ENCODE results near the gene JAM3.

The JAM3 gene

GRCh38 chr11:134038897-134039470 lies 29.9 kb upstream of the JAM3 start:
- no peak overlapping the region for H3K4me3 ChIP-seq (ENCODE audit: low read depth, low read length)
- DNase-seq (ENCODE audit: low read depth) = no peak
- TF ChIP-seq, protein P1, sequence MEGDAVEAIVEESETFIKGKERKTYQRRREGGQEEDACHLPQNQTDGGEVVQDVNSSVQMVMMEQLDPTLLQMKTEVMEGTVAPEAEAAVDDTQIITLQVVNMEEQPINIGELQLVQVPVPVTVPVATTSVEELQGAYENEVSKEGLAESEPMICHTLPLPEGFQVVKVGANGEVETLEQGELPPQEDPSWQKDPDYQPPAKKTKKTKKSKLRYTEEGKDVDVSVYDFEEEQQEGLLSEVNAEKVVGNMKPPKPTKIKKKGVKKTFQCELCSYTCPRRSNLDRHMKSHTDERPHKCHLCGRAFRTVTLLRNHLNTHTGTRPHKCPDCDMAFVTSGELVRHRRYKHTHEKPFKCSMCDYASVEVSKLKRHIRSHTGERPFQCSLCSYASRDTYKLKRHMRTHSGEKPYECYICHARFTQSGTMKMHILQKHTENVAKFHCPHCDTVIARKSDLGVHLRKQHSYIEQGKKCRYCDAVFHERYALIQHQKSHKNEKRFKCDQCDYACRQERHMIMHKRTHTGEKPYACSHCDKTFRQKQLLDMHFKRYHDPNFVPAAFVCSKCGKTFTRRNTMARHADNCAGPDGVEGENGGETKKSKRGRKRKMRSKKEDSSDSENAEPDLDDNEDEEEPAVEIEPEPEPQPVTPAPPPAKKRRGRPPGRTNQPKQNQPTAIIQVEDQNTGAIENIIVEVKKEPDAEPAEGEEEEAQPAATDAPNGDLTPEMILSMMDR (IDR thresholded peaks at IDR 0.05; ENCODE audit: insufficient read depth, low read depth, low read length, missing control alignments) = no peak

DNA sequence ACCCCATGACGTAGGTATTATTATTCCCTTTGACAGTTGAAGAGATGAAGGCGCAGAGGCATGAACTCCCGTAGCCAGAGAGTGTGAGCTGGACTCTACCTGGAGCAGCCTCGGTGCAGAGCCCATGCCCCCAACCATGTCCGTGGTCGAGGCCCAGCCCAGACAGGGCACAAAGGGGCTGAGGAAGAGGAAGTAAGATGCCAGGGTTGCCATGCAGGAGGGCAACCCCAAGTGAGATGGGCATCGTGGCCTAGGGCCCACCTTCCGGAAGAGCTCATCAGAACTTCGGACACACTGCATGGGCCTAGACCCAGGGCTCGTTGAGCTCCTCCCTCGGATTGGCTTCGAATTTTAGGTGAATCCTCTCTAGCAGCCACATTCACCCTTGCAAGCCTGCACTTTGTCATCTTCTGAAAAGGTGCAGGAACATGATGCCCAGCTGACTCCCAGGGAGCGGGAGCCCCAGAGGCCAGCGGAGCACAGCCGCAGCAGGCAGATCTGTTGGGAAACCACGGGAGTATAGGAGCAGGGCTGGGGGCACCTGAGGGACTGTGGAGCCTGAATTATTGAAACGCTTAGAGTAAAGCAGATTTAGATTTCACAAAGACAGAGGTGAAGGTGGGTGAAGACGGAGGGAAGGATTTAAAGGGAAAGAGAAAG lies 29.0 kb upstream of the JAM3 start:
- no peak for DNase-seq (ENCODE audit: low read depth)
- TF ChIP-seq, protein P1 (IDR thresholded peaks at IDR 0.05; ENCODE audit: insufficient read depth, low read depth, low read length, missing control alignments) = no peak
- no peak overlapping the region for H3K4me3 ChIP-seq (ENCODE audit: low read depth, low read length)

GRCh38 chr11:134040386-134041302 lies 28.2 kb upstream of the JAM3 start:
- no peak for DNase-seq (ENCODE audit: low read depth)
- H3K4me3 ChIP-seq (ENCODE audit: low read depth, low read length) = no peak overlapping the region
- TF ChIP-seq, protein P1 (IDR thresholded peaks at IDR 0.05; ENCODE audit: insufficient read depth, low read depth, low read length, missing control alignments) = no peak

GRCh38 chr11:134041349-134041748 lies 27.5 kb upstream of the JAM3 start:
- no peak for DNase-seq (ENCODE audit: low read depth)
- H3K4me3 ChIP-seq (ENCODE audit: low read depth, low read length) = no peak overlapping the region
- TF ChIP-seq, protein P1 (IDR thresholded peaks at IDR 0.05; ENCODE audit: insufficient read depth, low read depth, low read length, missing control alignments) = no peak

DNA sequence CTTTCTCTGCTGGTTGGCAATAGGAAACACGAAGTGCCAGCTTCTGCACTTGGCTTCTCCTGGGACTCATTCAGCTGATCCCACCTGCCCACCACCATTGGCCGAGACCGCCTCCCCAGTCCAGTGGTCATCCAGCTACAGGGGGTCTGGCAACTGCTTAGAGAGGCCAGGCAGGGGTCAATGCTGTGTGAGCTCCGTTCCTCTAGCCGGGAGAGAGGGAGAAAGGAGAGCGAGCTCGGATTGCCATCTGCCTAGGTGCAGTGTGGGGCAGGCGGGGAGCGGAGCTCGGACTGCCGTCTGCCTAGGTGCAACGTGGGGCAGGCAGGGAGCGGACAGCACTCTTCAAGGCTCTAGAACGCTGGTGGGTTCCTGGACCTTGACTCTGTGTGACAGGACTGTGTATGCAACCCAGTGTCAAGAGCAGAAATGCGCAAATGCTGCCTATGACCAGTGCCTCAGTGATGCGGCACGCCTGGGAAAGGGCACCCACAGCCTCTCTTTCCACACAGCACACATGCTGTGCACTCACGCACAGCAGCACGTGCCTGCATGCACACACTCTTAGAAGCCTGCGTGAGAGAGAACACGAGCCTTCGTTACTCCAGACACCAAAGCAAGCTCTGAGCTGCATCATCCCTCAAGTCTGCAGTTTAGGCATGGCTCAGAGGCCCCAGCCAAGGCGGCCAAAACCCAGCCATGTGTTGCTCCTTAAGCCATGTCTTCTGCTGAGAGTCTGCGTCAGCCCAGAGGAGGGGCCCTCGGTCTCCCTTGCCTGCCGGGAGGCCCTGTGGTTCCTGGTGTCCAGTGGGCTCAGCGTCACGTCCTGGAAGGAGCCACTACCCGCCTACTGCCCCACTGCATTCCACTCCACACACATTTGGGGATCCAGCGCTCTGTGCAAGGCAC lies 26.8 kb upstream of the JAM3 start:
- no peak for DNase-seq (ENCODE audit: low read depth)
- TF ChIP-seq, protein P1 (IDR thresholded peaks at IDR 0.05; ENCODE audit: insufficient read depth, low read depth, low read length, missing control alignments) = no peak

DNA sequence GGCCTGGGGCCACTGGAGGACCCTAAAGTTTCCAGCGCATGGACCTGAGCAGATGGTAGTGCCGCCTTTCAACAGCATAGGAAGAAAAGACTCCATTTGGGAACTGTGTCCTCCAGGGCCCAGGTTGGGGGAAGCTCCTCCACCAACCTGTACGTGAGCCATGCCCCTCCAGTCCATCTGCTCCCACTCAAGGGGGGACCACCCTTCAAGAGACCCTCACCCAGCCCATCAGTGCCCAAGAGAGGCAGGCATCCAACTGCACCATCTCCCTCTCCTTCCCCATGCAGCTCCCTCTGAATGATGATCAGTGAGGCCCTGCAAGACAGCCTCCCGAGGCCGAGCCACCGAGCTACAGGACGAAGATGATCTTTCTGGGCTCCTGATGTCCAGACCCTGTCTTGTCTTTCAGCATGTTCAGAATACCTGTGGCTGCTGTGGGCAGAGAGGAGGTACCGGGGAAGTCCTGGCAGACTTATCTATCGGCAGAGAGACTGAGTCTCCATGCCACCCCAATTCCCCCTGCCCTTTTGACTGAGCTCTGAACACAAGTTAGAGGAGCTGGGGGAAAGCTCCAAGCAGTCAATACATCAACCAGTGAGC lies 25.0 kb upstream of the JAM3 start:
- TF ChIP-seq, protein P1 (IDR thresholded peaks at IDR 0.05; ENCODE audit: insufficient read depth, low read depth, low read length, missing control alignments) = no peak
- DNase-seq (ENCODE audit: low read depth) = no peak
- no peak overlapping the region for H3K4me3 ChIP-seq (ENCODE audit: low read depth, low read length)

More for the DNA sequence above, 26.8 kb upstream of the JAM3 start:
- no peak overlapping the region for H3K4me3 ChIP-seq (ENCODE audit: low read depth, low read length)
